Calu3 (cell line): ENCODE measurements around the gene RSU1. TPM values are rescaled to one million over a fixed set of nuclear protein-coding genes. Genes with fewer than 3 reads are reported as not detected.
A peak's percentile ranks its signal among the peaks of the same experiment; 100 is the strongest.

Source experiments
- BruUV-seq: library from RNA; stranded (reverse); fragments of 400-500 nt; replicated peaks from 2 replicates; lab custom pipeline; 2021; lab: Mats Ljungman, UMichigan
- CTCF ChIA-PET: fragments of 300-600 bp; sonication (Branson Sonifier 250); formaldehyde crosslinking; loops from one replicate; lab custom pipeline; 2022; ENCODE audit warnings: antibody characterized with exemption; lab: Charles Lee
- DNase-seq: peaks from one replicate; pipeline ENCODE4 v3.0.0; 2022
- H3K27ac Mint-ChIP-seq: one replicate; pipeline ENCODE4 v1.8.0; 2022; ENCODE audit warnings: mixed read lengths; ENCODE audit not compliant: unreplicated experiment
- H3K27me3 Mint-ChIP-seq: one replicate; pipeline ENCODE4 v1.8.0; 2022; ENCODE audit warnings: mixed read lengths; ENCODE audit not compliant: unreplicated experiment
- H3K36me3 Mint-ChIP-seq: one replicate; pipeline ENCODE4 v1.8.0; 2022; ENCODE audit warnings: mild to moderate bottlenecking, moderate library complexity, mixed read lengths; ENCODE audit not compliant: insufficient read depth, unreplicated experiment
- H3K4me1 Mint-ChIP-seq: one replicate; pipeline ENCODE4 v1.8.0; 2022; ENCODE audit warnings: mild to moderate bottlenecking, low read depth, mixed read lengths; ENCODE audit not compliant: unreplicated experiment
- H3K4me3 Mint-ChIP-seq: one replicate; pipeline ENCODE4 v1.8.0; 2022; ENCODE audit warnings: mild to moderate bottlenecking, low read depth, moderate library complexity, mixed read lengths; ENCODE audit not compliant: unreplicated experiment
- H3K9me3 Mint-ChIP-seq: one replicate; pipeline ENCODE4 v1.8.0; 2022; ENCODE audit warnings: low read depth, mixed read lengths; ENCODE audit not compliant: unreplicated experiment
- intact Hi-C: fragments of 100-400 bp; cut with micrococcal nuclease; formaldehyde crosslinking; loops from one replicate; pipeline ENCODE4 v1.10.0; 2022; ENCODE audit not compliant: unreplicated experiment
- total RNA-seq: library from RNA; stranded (reverse); gene quantifications from 2 replicates; pipeline ENCODE4 v1.2.3, GENCODE V29; 2022
- TF ChIP-seq, protein P1 (sequence below): fragments of 200-600 bp; IDR thresholded peaks from one replicate; pipeline ENCODE4 v1.8.0; 2022; ENCODE audit warnings: antibody characterized with exemption; ENCODE audit not compliant: unreplicated experiment

The RSU1 gene
- total RNA-seq, 1 experiment from 2014 or later: 56.8 TPM

DNA sequence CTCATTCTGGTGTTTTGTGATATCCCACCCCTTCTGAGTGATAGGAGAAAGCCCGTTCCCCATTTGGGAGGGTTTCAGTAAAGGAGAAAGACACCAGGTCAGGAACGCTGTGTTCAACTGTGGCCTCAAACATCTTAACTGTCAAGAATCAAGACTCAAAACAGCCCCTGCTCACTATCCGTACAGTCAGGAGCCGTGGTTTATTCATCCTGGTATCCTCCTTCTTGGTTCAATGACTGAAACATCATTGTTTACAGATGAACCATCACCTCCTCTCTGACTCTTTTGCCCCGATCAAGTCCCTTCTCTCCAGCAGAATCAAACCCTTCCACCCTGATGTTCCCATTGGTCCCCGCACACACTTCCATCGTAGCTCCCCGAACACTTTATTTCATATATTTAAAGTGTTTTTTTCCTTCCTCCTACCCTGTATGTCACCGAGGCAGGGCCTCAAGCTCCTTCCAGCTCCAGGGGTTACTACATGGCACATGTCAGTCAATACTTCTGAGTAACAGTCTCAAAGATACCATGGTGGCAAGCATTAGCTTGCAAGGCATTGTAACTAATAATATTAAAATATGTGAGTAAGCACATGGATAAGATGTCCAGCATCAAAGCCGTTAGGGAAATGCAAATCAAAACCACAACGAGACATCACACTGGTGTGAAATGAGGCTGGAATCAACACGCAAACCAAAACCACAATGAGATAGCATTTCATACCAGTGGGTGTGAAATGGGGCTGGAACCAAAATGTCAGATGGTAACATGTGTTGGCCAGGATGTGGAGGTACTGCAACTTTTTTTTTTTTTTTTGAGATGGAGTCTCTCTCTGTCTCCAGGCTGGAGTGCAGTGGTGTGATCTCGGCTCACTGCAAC lies 170.8 kb downstream of the RSU1 start:
- Mint-ChIP-seq H3K27ac (no peak overlapping the region), H3K27me3 (no peaks in the 10 kb centered on the region), H3K4me3 (no peak overlapping the region), H3K36me3 (no peaks in the 10 kb centered on the region), H3K9me3 (no peaks in the 10 kb centered on the region), H3K4me1 (peaks cover 16% of the 10 kb centered on the region)
- intact Hi-C loops: no loop called here
- CTCF ChIA-PET: no interaction called here
- BruUV-seq: no TSS peak
- DNase-seq: no peak
- TF ChIP-seq, protein P1, sequence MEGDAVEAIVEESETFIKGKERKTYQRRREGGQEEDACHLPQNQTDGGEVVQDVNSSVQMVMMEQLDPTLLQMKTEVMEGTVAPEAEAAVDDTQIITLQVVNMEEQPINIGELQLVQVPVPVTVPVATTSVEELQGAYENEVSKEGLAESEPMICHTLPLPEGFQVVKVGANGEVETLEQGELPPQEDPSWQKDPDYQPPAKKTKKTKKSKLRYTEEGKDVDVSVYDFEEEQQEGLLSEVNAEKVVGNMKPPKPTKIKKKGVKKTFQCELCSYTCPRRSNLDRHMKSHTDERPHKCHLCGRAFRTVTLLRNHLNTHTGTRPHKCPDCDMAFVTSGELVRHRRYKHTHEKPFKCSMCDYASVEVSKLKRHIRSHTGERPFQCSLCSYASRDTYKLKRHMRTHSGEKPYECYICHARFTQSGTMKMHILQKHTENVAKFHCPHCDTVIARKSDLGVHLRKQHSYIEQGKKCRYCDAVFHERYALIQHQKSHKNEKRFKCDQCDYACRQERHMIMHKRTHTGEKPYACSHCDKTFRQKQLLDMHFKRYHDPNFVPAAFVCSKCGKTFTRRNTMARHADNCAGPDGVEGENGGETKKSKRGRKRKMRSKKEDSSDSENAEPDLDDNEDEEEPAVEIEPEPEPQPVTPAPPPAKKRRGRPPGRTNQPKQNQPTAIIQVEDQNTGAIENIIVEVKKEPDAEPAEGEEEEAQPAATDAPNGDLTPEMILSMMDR: no peak

DNA sequence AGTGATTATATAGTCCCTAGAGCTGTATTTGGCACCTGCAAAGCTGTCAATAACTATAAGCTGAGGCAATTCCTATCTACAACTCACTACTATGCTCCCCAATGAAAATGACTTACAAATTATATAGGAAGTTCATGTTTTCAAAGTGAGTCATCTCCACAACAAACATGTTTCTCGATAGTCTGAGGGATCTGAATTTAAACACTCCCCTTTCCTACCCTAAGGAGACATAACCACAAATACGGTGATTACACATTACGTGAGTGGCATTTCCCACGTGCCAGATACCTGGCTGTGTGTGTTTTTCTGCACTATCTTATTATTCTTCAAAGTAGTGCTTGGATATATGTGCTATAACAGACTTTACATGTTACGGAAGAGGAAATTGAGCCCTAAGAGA lies 173.1 kb downstream of the RSU1 start:
- H3K4me1 Mint-ChIP-seq: peaks cover 16% of the 10 kb centered on the region
- H3K4me3 Mint-ChIP-seq: peak overlapping the region; percentile 33
- TF ChIP-seq, protein P1: no peak
- BruUV-seq: no TSS peak
- H3K27me3 Mint-ChIP-seq: no peaks in the 10 kb centered on the region
- H3K27ac Mint-ChIP-seq: peak overlapping the region; percentile 6
- H3K9me3 Mint-ChIP-seq: no peaks in the 10 kb centered on the region
- intact Hi-C loops: no loop called here
- no peaks in the 10 kb centered on the region for H3K36me3 Mint-ChIP-seq
- peak; percentile 9 for DNase-seq
- CTCF ChIA-PET: no interaction called here

GRCh38 chr10:16643502-16643901 lies 173.7 kb downstream of the RSU1 start:
- DNase-seq: no peak
- no peaks in the 10 kb centered on the region for H3K9me3 Mint-ChIP-seq
- CTCF ChIA-PET: no interaction called here
- no TSS peak for BruUV-seq
- no peak overlapping the region for H3K4me3 Mint-ChIP-seq
- TF ChIP-seq, protein P1: no peak
- intact Hi-C loops: no loop called here
- no peak overlapping the region for H3K27ac Mint-ChIP-seq
- no peaks in the 10 kb centered on the region for H3K36me3 Mint-ChIP-seq
- peaks cover 16% of the 10 kb centered on the region for H3K4me1 Mint-ChIP-seq
- no peaks in the 10 kb centered on the region for H3K27me3 Mint-ChIP-seq

- no TSS peak for BruUV-seq
- H3K27me3 Mint-ChIP-seq: no peaks in the 10 kb centered on the region
- TF ChIP-seq, protein P1: no peak
- no peaks in the 10 kb centered on the region for H3K36me3 Mint-ChIP-seq
- no peak overlapping the region for H3K4me3 Mint-ChIP-seq
- H3K4me1 Mint-ChIP-seq: peaks cover 16% of the 10 kb centered on the region
- DNase-seq: no peak
- H3K27ac Mint-ChIP-seq: no peak overlapping the region
- intact Hi-C loops: no loop called here
- CTCF ChIA-PET: interaction anchor here (0.6 kb wide), 1 partner anchor 1468 kb away, joined by 5 read pairs; no protein-coding TSS in a partner anchor
- H3K9me3 Mint-ChIP-seq: no peaks in the 10 kb centered on the region
Observed at GRCh38 chr10:16640153-16640552, 177.1 kb downstream of the RSU1 start.
